Esophagus muscularis mucosa (tissue), 4 donors: ENCODE results near the gene IL6R.

Source experiments
- CTCF ChIP-seq, 3 experiments: fragments of 200-600 bp in 2 of 3; fragments of 450-650 bp in 1 of 3; sonication (generic) in 2 of 3; IDR thresholded peaks; one replicate each; pipeline ENCODE4 v1.5.1; 2017 to 2019; ENCODE audit warnings: antibody characterized with exemption in 3 of 3, mild to moderate bottlenecking in 2 of 3, moderate library complexity in 1 of 3
- EP300 ChIP-seq: sonication (generic); formaldehyde crosslinking; IDR thresholded peaks from one replicate; pipeline ENCODE4 v1.6.1; 2017; ENCODE audit warnings: antibody characterized with exemption
- POLR2A ChIP-seq: fragments of 450-650 bp; IDR thresholded peaks from one replicate; pipeline ENCODE4 v1.6.1; 2017; ENCODE audit warnings: antibody characterized with exemption, moderate library complexity, mild to moderate bottlenecking, low read depth
- POLR2AphosphoS5 ChIP-seq, 2 donors: sonication (generic); formaldehyde crosslinking; IDR thresholded peaks; one replicate each; pipeline ENCODE4 v1.6.1; 2017; ENCODE audit warnings: antibody characterized with exemption in 2 of 2

GRCh38 chr1:154448331-154448811 is 43.2 kb downstream of the IL6R start:
- TF ChIP-seq CTCF (IDR thresholded peaks at IDR 0.05) (no peak), POLR2AphosphoS5 (IDR thresholded peaks at IDR 0.05) (peak in 1 of 2 donors; percentile 21), POLR2A (no peak), EP300 (no peak)
